Measurements from ENCODE around the gene ATP6V0D1. TPM values are rescaled to one million over a fixed set of nuclear protein-coding genes. Genes with fewer than 3 reads are reported as not detected.
A peak's percentile ranks its signal among the peaks of the same experiment; 100 is the strongest.

ATP6V0D1 gene
- total RNA-seq, 1 experiment from 2014 or later: 76.6 TPM

- H3K36me3 ChIP-seq (ENCODE audit: low read depth, low read length): no peaks in the 10 kb centered on the region
- POLR2A ChIA-PET (ENCODE audit: unreplicated experiment): no interaction called here
- DNase-seq (no peak), ATAC-seq (no peak)
- peak overlapping the region; percentile 34; the same call in 1 of the 2 replicates for H3K9ac ChIP-seq (ENCODE audit: low read length)
- no TSS peak for BruUV-seq (replicated peaks)
- H3K4me1 ChIP-seq (ENCODE audit: insufficient read depth, low read length): peaks cover 5% of the 10 kb centered on the region; the same call in 1 of the 2 replicates
- H2AFZ ChIP-seq (ENCODE audit: low read length): no peak overlapping the region
- no peak for TF ChIP-seq CTCF (conservative IDR thresholded peaks at IDR 0.05; ENCODE audit: low read depth, low read length)
- no peak for TF ChIP-seq EZH2 (IDR thresholded peaks at IDR 0.05; ENCODE audit: low read length, unreplicated experiment)
- TF ChIP-seq EZH2phosphoT487 (IDR thresholded peaks at IDR 0.05; ENCODE audit: borderline replicate concordance, low read length): no peak
- no peaks in the 10 kb centered on the region for H3K9me3 ChIP-seq (ENCODE audit: low read length)
- no peaks in the 10 kb centered on the region for H3K9me2 ChIP-seq (replicated peaks; ENCODE audit: low read length)
- no peaks in the 10 kb centered on the region for H3F3A ChIP-seq (ENCODE audit: low read length, unreplicated experiment)
- H3K27ac ChIP-seq (ENCODE audit: low read length): peak overlapping the region; percentile 12
- CTCF ChIA-PET: interaction anchor here (0.6 kb wide), 1 partner anchor 12 kb away, joined by 4 read pairs; no protein-coding TSS in a partner anchor
- no peaks in the 10 kb centered on the region for H3K79me2 ChIP-seq (ENCODE audit: low read length)
- no peaks in the 10 kb centered on the region for H4K20me1 ChIP-seq (ENCODE audit: low read length)
- H3K4me2 ChIP-seq (ENCODE audit: low read length): peak overlapping the region; percentile 65; the same call in 1 of the 2 replicates
- no peak overlapping the region for H3K4me3 ChIP-seq (ENCODE audit: low read length)
- intact Hi-C loops (cut with micrococcal nuclease): loop anchor here (10.0 kb wide), 1 partner anchor 51 kb away; no protein-coding TSS in a partner anchor
- no peaks in the 10 kb centered on the region for H3K27me3 ChIP-seq (ENCODE audit: low read length)
These were observed 85.3 kb downstream of the ATP6V0D1 start for GRCh38 chr16:67395458-67396158.

GRCh38 chr16:67395105-67395457 is 85.9 kb downstream of the ATP6V0D1 start:
- POLR2A ChIA-PET (ENCODE audit: unreplicated experiment): no interaction called here
- Histone ChIP-seq H3K79me2 (ENCODE audit: low read length) (no peaks in the 10 kb centered on the region), H3K9me3 (ENCODE audit: low read length) (no peaks in the 10 kb centered on the region), H3F3A (ENCODE audit: low read length, unreplicated experiment) (no peaks in the 10 kb centered on the region), H3K4me1 (ENCODE audit: insufficient read depth, low read length) (peaks cover 5% of the 10 kb centered on the region; the same call in 1 of the 2 replicates), H3K27ac (ENCODE audit: low read length) (no peak overlapping the region), H2AFZ (ENCODE audit: low read length) (no peak overlapping the region), H3K27me3 (ENCODE audit: low read length) (no peaks in the 10 kb centered on the region), H3K36me3 (ENCODE audit: low read depth, low read length) (no peaks in the 10 kb centered on the region), H3K9me2 (replicated peaks; ENCODE audit: low read length) (no peaks in the 10 kb centered on the region), H3K4me3 (ENCODE audit: low read length) (no peak overlapping the region), H3K4me2 (ENCODE audit: low read length) (no peak overlapping the region), H4K20me1 (ENCODE audit: low read length) (no peaks in the 10 kb centered on the region), H3K9ac (ENCODE audit: low read length) (no peak overlapping the region)
- no peak for DNase-seq
- no peak for TF ChIP-seq EZH2 (IDR thresholded peaks at IDR 0.05; ENCODE audit: low read length, unreplicated experiment)
- no peak for TF ChIP-seq EZH2phosphoT487 (IDR thresholded peaks at IDR 0.05; ENCODE audit: borderline replicate concordance, low read length)
- intact Hi-C loops (cut with micrococcal nuclease): loop anchor here (10.0 kb wide), 1 partner anchor 50 kb away; no protein-coding TSS in a partner anchor
- CTCF ChIA-PET: no interaction called here
- no TSS peak for BruUV-seq (replicated peaks)
- ATAC-seq: no peak

GRCh38 chr16:67394155-67395104 is 86.5 kb downstream of the ATP6V0D1 start:
- no peak for DNase-seq
- ATAC-seq: no peak
- Histone ChIP-seq H4K20me1 (ENCODE audit: low read length) (no peaks in the 10 kb centered on the region), H2AFZ (ENCODE audit: low read length) (no peak overlapping the region), H3F3A (ENCODE audit: low read length, unreplicated experiment) (no peaks in the 10 kb centered on the region), H3K27ac (ENCODE audit: low read length) (no peak overlapping the region), H3K4me2 (ENCODE audit: low read length) (no peak overlapping the region), H3K36me3 (ENCODE audit: low read depth, low read length) (no peaks in the 10 kb centered on the region), H3K9ac (ENCODE audit: low read length) (no peak overlapping the region), H3K4me3 (ENCODE audit: low read length) (no peak overlapping the region), H3K4me1 (ENCODE audit: insufficient read depth, low read length) (peaks cover 5% of the 10 kb centered on the region; the same call in 1 of the 2 replicates), H3K9me3 (ENCODE audit: low read length) (no peaks in the 10 kb centered on the region), H3K79me2 (ENCODE audit: low read length) (no peaks in the 10 kb centered on the region), H3K9me2 (replicated peaks; ENCODE audit: low read length) (no peaks in the 10 kb centered on the region), H3K27me3 (ENCODE audit: low read length) (no peaks in the 10 kb centered on the region)
- TF ChIP-seq EZH2 (IDR thresholded peaks at IDR 0.05; ENCODE audit: low read length, unreplicated experiment) (no peak), EZH2phosphoT487 (IDR thresholded peaks at IDR 0.05; ENCODE audit: borderline replicate concordance, low read length) (no peak), CTCF (conservative IDR thresholded peaks at IDR 0.05; ENCODE audit: low read depth, low read length) (no peak)
- CTCF ChIA-PET: interaction anchor here (0.7 kb wide), 1 partner anchor 134 kb away, joined by 6 read pairs; no protein-coding TSS in a partner anchor
- POLR2A ChIA-PET (ENCODE audit: unreplicated experiment): no interaction called here
- intact Hi-C loops (cut with micrococcal nuclease): loop anchor here (10.0 kb wide), 1 partner anchor 50 kb away; no protein-coding TSS in a partner anchor
- BruUV-seq (replicated peaks): no TSS peak

Data from PC-3 (cell line).